ENCODE results near the gene FAM193B. TPM values are rescaled to one million over a fixed set of nuclear protein-coding genes. Genes with fewer than 3 reads are reported as not detected.
A peak's percentile ranks its signal among the peaks of the same experiment; 100 is the strongest.

The FAM193B gene
- total RNA-seq, 1 donor from 2014 or later: 103 TPM

DNA sequence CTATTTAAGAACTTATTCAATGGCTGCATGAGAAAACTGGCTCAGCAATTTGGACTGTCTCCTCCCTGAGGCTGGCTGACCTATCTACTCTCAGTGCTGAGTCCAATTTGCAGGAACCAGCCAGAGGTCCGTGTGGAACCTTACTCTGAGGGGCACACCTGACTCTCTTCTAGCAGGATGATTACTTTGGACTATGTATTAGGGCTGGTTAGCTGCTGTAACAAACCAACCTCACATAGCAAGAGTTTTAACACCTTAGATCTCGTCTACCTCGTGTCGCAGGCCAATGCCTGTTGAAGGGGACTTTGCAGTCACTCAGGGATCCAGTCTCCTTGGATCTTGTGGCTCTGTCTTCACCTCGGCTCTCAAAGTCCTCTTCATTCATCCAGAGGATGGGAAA lies 3.4 kb upstream of the FAM193B start:
- no peak for TF ChIP-seq CTCF (conservative IDR thresholded peaks at IDR 0.05)
- H3K36me3 Mint-ChIP-seq: no peaks in the 10 kb centered on the region

GRCh38 chr5:177557041-177557647 lies 2.8 kb upstream of the FAM193B start:
- peaks cover 23% of the 10 kb centered on the region for H3K4me1 Mint-ChIP-seq (ENCODE audit: unreplicated experiment)
- no peaks in the 10 kb centered on the region for H3K27me3 Mint-ChIP-seq
- H3K9me3 Mint-ChIP-seq: no peaks in the 10 kb centered on the region

More for the DNA sequence above, 3.4 kb upstream of the FAM193B start:
- Mint-ChIP-seq H3K4me3 (no peak overlapping the region), H3K27me3 (no peaks in the 10 kb centered on the region), H3K4me1 (ENCODE audit: unreplicated experiment) (peaks cover 17% of the 10 kb centered on the region), H3K27ac (no peak overlapping the region), H3K9me3 (no peaks in the 10 kb centered on the region)
- no peak for DNase-seq (ENCODE audit: extremely low spot score, unreplicated experiment)

DNA sequence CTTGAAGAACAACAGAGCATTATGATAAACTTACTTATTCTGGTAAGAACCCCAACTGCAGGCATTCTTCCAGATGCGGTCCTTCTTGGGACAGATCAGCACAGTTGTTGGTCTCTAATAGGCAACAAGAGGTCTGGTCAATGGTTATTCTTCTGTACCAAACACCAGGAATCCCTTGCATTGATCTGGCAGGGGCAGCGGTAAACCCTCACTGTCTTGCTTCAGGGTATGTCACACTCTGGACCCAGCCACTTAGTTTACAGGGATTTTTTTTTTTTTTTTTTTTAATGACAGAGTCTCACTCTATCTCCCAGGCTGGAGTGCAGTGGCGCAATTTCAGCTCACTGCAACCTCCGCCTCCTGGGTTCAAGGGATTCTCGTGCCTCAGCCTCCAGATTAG lies 1.3 kb upstream of the FAM193B start:
- no peak for DNase-seq (ENCODE audit: extremely low spot score, unreplicated experiment)
- Mint-ChIP-seq H3K4me1 (ENCODE audit: unreplicated experiment) (peaks cover 26% of the 10 kb centered on the region), H3K9me3 (no peaks in the 10 kb centered on the region), H3K27ac (no peak overlapping the region), H3K36me3 (peaks cover 5% of the 10 kb centered on the region), H3K4me3 (peak overlapping the region; percentile 63), H3K27me3 (no peaks in the 10 kb centered on the region)
- no peak for TF ChIP-seq CTCF (conservative IDR thresholded peaks at IDR 0.05)

More at GRCh38 chr5:177557041-177557647, 2.8 kb upstream of the FAM193B start:
- Mint-ChIP-seq H3K36me3 (peaks cover 2% of the 10 kb centered on the region), H3K4me3 (no peak overlapping the region), H3K27ac (no peak overlapping the region)
- no peak for TF ChIP-seq CTCF (conservative IDR thresholded peaks at IDR 0.05)
- no peak for DNase-seq (ENCODE audit: extremely low spot score, unreplicated experiment)

GRCh38 chr5:177555228-177555627 lies 865 bp upstream of the FAM193B start:
- Mint-ChIP-seq H3K36me3 (peaks cover 8% of the 10 kb centered on the region), H3K4me3 (peak overlapping the region; percentile 63), H3K27ac (no peak overlapping the region), H3K9me3 (no peaks in the 10 kb centered on the region), H3K4me1 (ENCODE audit: unreplicated experiment) (peaks cover 28% of the 10 kb centered on the region), H3K27me3 (no peaks in the 10 kb centered on the region)
- no peak for TF ChIP-seq CTCF (conservative IDR thresholded peaks at IDR 0.05)
- DNase-seq (ENCODE audit: extremely low spot score, unreplicated experiment): no peak

GRCh38 chr5:177553671-177554429 lies 513 bp downstream of the FAM193B start:
- peak; percentile 74 for DNase-seq (ENCODE audit: extremely low spot score, unreplicated experiment)
- TF ChIP-seq CTCF (conservative IDR thresholded peaks at IDR 0.05): no peak
- H3K4me3 Mint-ChIP-seq: peak overlapping the region; percentile 91
- peak overlapping the region; percentile 56 for H3K27ac Mint-ChIP-seq
- H3K4me1 Mint-ChIP-seq (ENCODE audit: unreplicated experiment): peaks cover 28% of the 10 kb centered on the region
- no peaks in the 10 kb centered on the region for H3K27me3 Mint-ChIP-seq
- no peaks in the 10 kb centered on the region for H3K9me3 Mint-ChIP-seq
- peaks cover 10% of the 10 kb centered on the region for H3K36me3 Mint-ChIP-seq

Data from type B pancreatic cell (in vitro differentiated cells).